K562 (cell line): ENCODE data around the gene ZNRD2. TPM values are rescaled to one million over a fixed set of nuclear protein-coding genes. Genes with fewer than 3 reads are reported as not detected.

Source experiments
- ATAC-seq: fragments of 200-7000 bp; cut with Tn5 transposase; 3 replicates; pipeline ENCODE4 v1.9.1; 2020; ENCODE audit warnings: moderate library complexity
- BruUV-seq: library from RNA; stranded (reverse); fragments of 400-500 nt; replicated peaks from 2 replicates; lab custom pipeline; 2021; lab: Mats Ljungman, UMichigan
- CTCF ChIA-PET: fragments of 300-600 bp; formaldehyde crosslinking; extraction: SDS; loops from one replicate; lab custom pipeline; 2021; ENCODE audit warnings: low intra/inter-chr PET ratio; lab: Yijun Ruan, JAX
- POLR2A ChIA-PET: fragments of 300-600, 350-650 bp; sonication (Branson Sonifier 250); formaldehyde crosslinking; extraction: SDS; loops from one replicate; lab custom pipeline; 2021; ENCODE audit warnings: antibody characterized with exemption, inconsistent platforms; lab: Yijun Ruan, JAX
- DNase-seq, 4 experiments: peaks; one replicate each; pipeline versions ENCODE4 v3.0.0 to v3.0.0-alpha.2; 2011 to 2018; ENCODE audit warnings: low spot score in 3 of 4, mixed read lengths in 3 of 4; ENCODE audit errors: extremely low read depth in 1 of 4
- FAIRE-seq: peaks from 2 replicates; lab custom pipeline; 2011; peaks lifted over from hg19 to GRCh38; lab: Jason Lieb, UNC
- H2AFZ ChIP-seq: 2 replicates; pipeline ENCODE4 v1.6.0; 2011; ENCODE audit warnings: low read depth, low read length, control low read depth, inconsistent platforms
- H3K27ac ChIP-seq: fragments of 200-600 bp; 3 replicates; pipeline ENCODE4 v1.8.0; 2011; ENCODE audit warnings: low read depth, mild to moderate bottlenecking, control low read depth, inconsistent platforms, low read length, moderate library complexity, mixed read lengths; ENCODE audit errors: extremely low read depth
- H3K27me3 ChIP-seq, 2 experiments: fragments of 300-600 bp in 1 of 2; 2 replicates in 1 of 2; 3 replicates in 1 of 2; pipeline versions ENCODE4 v1.6.0 to v1.8.0; 2011; ENCODE audit warnings: inconsistent platforms in 2 of 2, low read length in 2 of 2, mild to moderate bottlenecking in 1 of 2, mixed read lengths in 1 of 2, moderate library complexity in 1 of 2; ENCODE audit not compliant: control insufficient read depth in 2 of 2, insufficient read depth in 2 of 2
- H3K36me3 ChIP-seq: fragments of 300-600 bp; 3 replicates; pipeline ENCODE4 v1.8.0; 2011; ENCODE audit warnings: mild to moderate bottlenecking, low read length, inconsistent platforms; ENCODE audit not compliant: control insufficient read depth, insufficient read depth
- H3K4me1 ChIP-seq, 2 experiments: fragments of 200-600 bp in 1 of 2; replicated peaks in 1 of 2; 2 replicates in 1 of 2; 3 replicates in 1 of 2; pipeline versions ENCODE4 v1.5.1 to v1.8.0; 2011; ENCODE audit warnings: inconsistent platforms in 2 of 2, low read length in 2 of 2, mild to moderate bottlenecking in 1 of 2, mixed read lengths in 1 of 2, moderate library complexity in 1 of 2; ENCODE audit not compliant: control insufficient read depth in 2 of 2, insufficient read depth in 2 of 2
- H3K4me2 ChIP-seq: 2 replicates; pipeline ENCODE4 v1.6.1; 2011; ENCODE audit warnings: low read length, control low read depth, inconsistent platforms, mixed read lengths; ENCODE audit not compliant: insufficient read depth
- H3K4me3 ChIP-seq: fragments of 200-600 bp; sonication (generic), shearing (Covaris generic); 2 replicates; pipeline ENCODE4 v1.5.1; 2016; ENCODE audit warnings: control low read depth, inconsistent platforms
- H3K79me2 ChIP-seq: fragments of 200-600 bp; 3 replicates; pipeline ENCODE4 v1.8.0; 2011; ENCODE audit warnings: low read length, inconsistent platforms; ENCODE audit not compliant: control insufficient read depth, insufficient read depth
- H3K9ac ChIP-seq, 2 experiments: 2 replicates each; pipeline versions ENCODE4 v1.6.0 to v1.6.1; 2011; ENCODE audit warnings: low read depth in 2 of 2, low read length in 2 of 2, control low read depth in 1 of 2, inconsistent platforms in 1 of 2, mild to moderate bottlenecking in 1 of 2, mixed read lengths in 1 of 2; ENCODE audit not compliant: insufficient read depth in 1 of 2
- H3K9me1 ChIP-seq: one replicate; pipeline ENCODE4 v1.6.0; 2011; ENCODE audit warnings: inconsistent platforms, mild to moderate bottlenecking, low read length, moderate library complexity; ENCODE audit not compliant: control insufficient read depth, insufficient read depth
- H3K9me3 ChIP-seq: replicated peaks from 2 replicates; pipeline ENCODE4 v1.5.1; 2011; ENCODE audit warnings: low read depth, low read length, inconsistent platforms; ENCODE audit not compliant: control insufficient read depth, insufficient read depth
- H4K20me1 ChIP-seq: replicated peaks from 2 replicates; pipeline ENCODE4 v1.6.1; 2011; ENCODE audit warnings: low read length, inconsistent platforms, mixed read lengths; ENCODE audit not compliant: control insufficient read depth, insufficient read depth
- CBX8 ChIP-seq: fragments of 200-600 bp; sonication (generic); IDR thresholded peaks from 2 replicates; pipeline ENCODE4 v1.6.1; 2012; ENCODE audit warnings: borderline replicate concordance, mixed run types, low read depth, mild to moderate bottlenecking, moderate library complexity, mixed read lengths, low read length, control low read depth, inconsistent platforms; ENCODE audit not compliant: poor library complexity, severe bottlenecking; ENCODE audit errors: extremely low read depth
- EGR1 ChIP-seq: fragments of 450-650 bp; conservative IDR thresholded peaks from 2 replicates; pipeline ENCODE4 v1.6.1; 2017; ENCODE audit warnings: mild to moderate bottlenecking
- HDAC3 ChIP-seq: fragments of 450-650 bp; IDR thresholded peaks from 2 replicates; pipeline ENCODE4 v1.6.1; 2018; ENCODE audit warnings: borderline replicate concordance, mild to moderate bottlenecking, moderate library complexity; ENCODE audit not compliant: partially characterized antibody
- HDAC8 ChIP-seq: fragments of 450-650 bp; IDR thresholded peaks from 2 replicates; pipeline ENCODE4 v1.6.1; 2016; ENCODE audit warnings: mild to moderate bottlenecking, missing genetic modification characterization, moderate library complexity, missing compliant biosample characterization
- PML ChIP-seq: IDR thresholded peaks from 2 replicates; pipeline ENCODE4 v1.6.1; 2012; ENCODE audit warnings: low read length, inconsistent platforms
- POLR2AphosphoS2 ChIP-seq: IDR thresholded peaks from 2 replicates; pipeline ENCODE4 v1.6.1; 2012; ENCODE audit warnings: low read length, improper control_type of control experiment
- SMAD1 ChIP-seq: fragments of 150-350 bp; IDR thresholded peaks from 2 replicates; pipeline ENCODE4 v1.6.1; 2014; ENCODE audit warnings: low read length, low read depth; ENCODE audit not compliant: partially characterized antibody
- SMAD2 ChIP-seq: fragments of 150-350 bp; IDR thresholded peaks from 2 replicates; pipeline ENCODE4 v1.6.1; 2014; ENCODE audit warnings: low read depth, mild to moderate bottlenecking, low read length
- TRIM24 ChIP-seq, 2 experiments: fragments of 450-650 bp; IDR thresholded peaks; 2 replicates each; pipeline ENCODE4 v1.6.1; 2016
- YY1 ChIP-seq, 3 experiments: IDR thresholded peaks; 2 replicates each; pipeline ENCODE4 v1.6.1; 2011; ENCODE audit warnings: low read length in 2 of 3, mild to moderate bottlenecking in 2 of 3, moderate library complexity in 2 of 3, borderline replicate concordance in 1 of 3, control low read depth in 1 of 3, low read depth in 1 of 3; ENCODE audit not compliant: insufficient read depth in 3 of 3, insufficient replicate concordance in 2 of 3, control insufficient read depth in 1 of 3, insufficient read length in 1 of 3; ENCODE audit errors: extremely low read depth in 1 of 3
- ZBTB7A ChIP-seq: IDR thresholded peaks from 2 replicates; pipeline ENCODE4 v1.6.1; 2011; ENCODE audit warnings: low read depth, mild to moderate bottlenecking, low read length, moderate library complexity, borderline replicate concordance; ENCODE audit not compliant: control insufficient read depth
- WGBS: fragments of 100-300 bp; shearing (Covaris generic); methylation state at CpG from one replicate; pipeline ENCODE4 v1.1.6; 2016; ENCODE audit warnings: low coverage, mixed read lengths; ENCODE audit not compliant: insufficient coverage; ENCODE audit errors: missing lambda C conversion rate; 5-methylcytosine and 5-hydroxymethylcytosine counted together
- in situ Hi-C: fragments of 300-500 bp; cut with MboI; formaldehyde crosslinking; loops from 4 replicates; pipeline ENCODE4 v1.15.0; 2018; ENCODE audit warnings: inconsistent platforms, mixed read lengths
- intact Hi-C: fragments of 100-400 bp; cut with micrococcal nuclease; formaldehyde crosslinking; loops from 2 replicates; pipeline ENCODE4 v1.14.2; 2022
- polyA plus RNA-seq, 8 experiments: library from polyadenylated mRNA; depleted of rRNA in 4 of 8; stranded (reverse) in 5 of 8; unstranded in 3 of 8; fragments of >200 nt; fragmentation: Nextera tagmentation in 2 of 8; fragmentation: Illumina TruSeq in 1 of 8; extraction: Ambion mirVana in 2 of 8; extraction: Trizol in 1 of 8; gene quantifications; 2 replicates each; pipeline versions ENCODE4 v1.2.1 to v1.2.3, GENCODE V29; 2011 to 2014; ENCODE audit warnings: inconsistent platforms in 1 of 8, missing spikeins in 1 of 8
- total RNA-seq, 7 experiments: library from RNA; depleted of rRNA in 6 of 7; stranded (reverse); fragments of >200 nt in 6 of 7; fragmentation: Illumina TruSeq in 2 of 7; extraction: Trizol in 2 of 7; gene quantifications; 2 replicates each; pipeline versions ENCODE4 v1.2.1 to v1.2.3, GENCODE V29; 2011 to 2021; ENCODE audit warnings: low replicate concordance in 1 of 7
- TF ChIP-seq, protein P1 (sequence below): fragments of 250-450 bp; sonication (Bioruptor Pico); IDR thresholded peaks from 2 replicates; pipeline ENCODE4 v1.8.0; 2021; ENCODE audit warnings: moderate library complexity, mild to moderate bottlenecking, inconsistent platforms
- TF ChIP-seq, protein P2 (sequence below): fragments of 450-650 bp; formaldehyde crosslinking; IDR thresholded peaks from 2 replicates; pipeline ENCODE4 v1.4.0; 2022; ENCODE audit warnings: missing genetic modification characterization
- TF ChIP-seq, protein P3 (sequence below): sonication (generic); formaldehyde crosslinking; IDR thresholded peaks from 2 replicates; pipeline ENCODE4 v1.8.1; 2023; ENCODE audit warnings: mild to moderate bottlenecking, missing genetic modification reagents

The ZNRD2 gene
- total and polyA plus RNA-seq, 9 of the 15 experiments (the other 6 are each of a cell fraction or from before 2014, with no cell fraction given), result 13.4 to 129 (median 60.4) TPM

DNA sequence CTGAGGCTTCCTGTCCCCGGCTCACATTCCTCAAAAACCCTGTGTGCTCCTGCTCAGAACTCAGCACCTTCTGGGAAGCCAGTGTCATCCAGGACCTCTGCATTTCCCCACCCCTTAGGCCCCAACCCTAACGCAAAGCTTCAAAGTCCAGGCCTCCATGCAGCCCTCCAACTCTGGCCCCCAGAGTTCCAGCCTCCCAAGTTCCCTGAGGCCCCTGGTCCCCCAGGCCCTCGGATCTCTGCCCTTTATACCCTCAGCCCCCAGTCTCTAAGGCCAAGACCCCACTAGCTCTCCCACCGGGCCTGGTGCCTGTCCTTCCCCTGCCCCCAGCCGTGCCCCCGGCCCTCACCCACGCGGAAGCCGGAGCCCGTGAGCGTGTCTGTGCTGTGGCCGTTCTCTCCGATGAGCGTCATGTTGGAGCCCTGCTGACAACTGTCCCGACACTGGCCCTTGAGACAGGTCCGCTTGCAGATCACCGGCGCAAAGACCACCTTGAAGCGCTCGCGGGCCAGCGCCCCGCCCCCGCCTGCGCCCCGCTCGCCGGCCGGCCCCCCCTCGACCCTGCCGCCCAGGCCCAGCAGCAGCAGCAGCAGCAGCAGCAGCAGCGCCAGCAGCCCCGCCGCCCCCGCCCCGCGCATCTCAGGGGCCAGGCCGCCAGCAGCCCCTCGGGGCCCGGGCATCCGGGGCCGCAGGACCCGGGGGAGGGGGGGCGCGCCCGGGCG, 12.8 kb upstream of the ZNRD2 start:
- Histone ChIP-seq H2AFZ (peak overlapping the region; percentile 56), H3K9me3 (no peaks in the 10 kb centered on the region), H3K4me2 (no peak overlapping the region; the same call in 1 of the 2 replicates), H4K20me1 (no peaks in the 10 kb centered on the region), H3K27me3 (no peaks in the 10 kb centered on the region), H3K4me1 (peaks cover 62 to 84% of the 10 kb centered on the region in 2 experiments), H3K36me3 (no peaks in the 10 kb centered on the region), H3K79me2 (no peaks in the 10 kb centered on the region), H3K9ac (peak overlapping the region in 1 of 2 experiments; percentile 88; a peak in 1 of 4 replicates), H3K9me1 (no peaks in the 10 kb centered on the region), H3K27ac (peak overlapping the region; percentile 68; the same call in 2 of the 3 replicates), H3K4me3 (peak overlapping the region; percentile 41)
- BruUV-seq, result no TSS peak
- ChIA-PET POLR2A (interaction anchor here (0.6 to 1.7 kb wide), 6 partner anchors 27 to 296 kb away, joined by 3 to 9 read pairs (median 4); partner anchors contain the start of genes MALAT1 and POLA2), CTCF (no interaction called here)
- DNase-seq (peak in 2 of 4 experiments; percentile 63 to 65), ATAC-seq (no peak), FAIRE-seq (no peak)
- in situ Hi-C loops, result no loop called here
- WGBS, result 47% methylated on average over 14 of the region's 47 CpGs
- intact Hi-C loops, result no loop called here
- TF ChIP-seq, protein P1, sequence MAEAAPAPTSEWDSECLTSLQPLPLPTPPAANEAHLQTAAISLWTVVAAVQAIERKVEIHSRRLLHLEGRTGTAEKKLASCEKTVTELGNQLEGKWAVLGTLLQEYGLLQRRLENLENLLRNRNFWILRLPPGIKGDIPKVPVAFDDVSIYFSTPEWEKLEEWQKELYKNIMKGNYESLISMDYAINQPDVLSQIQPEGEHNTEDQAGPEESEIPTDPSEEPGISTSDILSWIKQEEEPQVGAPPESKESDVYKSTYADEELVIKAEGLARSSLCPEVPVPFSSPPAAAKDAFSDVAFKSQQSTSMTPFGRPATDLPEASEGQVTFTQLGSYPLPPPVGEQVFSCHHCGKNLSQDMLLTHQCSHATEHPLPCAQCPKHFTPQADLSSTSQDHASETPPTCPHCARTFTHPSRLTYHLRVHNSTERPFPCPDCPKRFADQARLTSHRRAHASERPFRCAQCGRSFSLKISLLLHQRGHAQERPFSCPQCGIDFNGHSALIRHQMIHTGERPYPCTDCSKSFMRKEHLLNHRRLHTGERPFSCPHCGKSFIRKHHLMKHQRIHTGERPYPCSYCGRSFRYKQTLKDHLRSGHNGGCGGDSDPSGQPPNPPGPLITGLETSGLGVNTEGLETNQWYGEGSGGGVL (CRISPR knock-in tag), result no peak
- TF ChIP-seq HDAC8 (tag) (no peak), SMAD1 (no peak), TRIM24 (IDR thresholded peaks at IDR 0.05) (no peak), SMAD2 (no peak), CBX8 (no peak), EGR1 (peak; percentile 42; the same call in 1 of the 2 replicates), YY1 (IDR thresholded peaks at IDR 0.05; ENCODE audit: borderline replicate concordance in 1 of 3, control insufficient read depth in 1 of 3, extremely low read depth in 1 of 3, insufficient read depth in 3 of 3, insufficient read length in 1 of 3, insufficient replicate concordance in 2 of 3, low read depth in 1 of 3, low read length in 2 of 3) (peak in 1 of 3 experiments; percentile 1), ZBTB7A (peak; percentile 44; the same call in 1 of the 2 replicates), PML (no peak), POLR2AphosphoS2 (no peak), HDAC3 (no peak)
- TF ChIP-seq, protein P2, sequence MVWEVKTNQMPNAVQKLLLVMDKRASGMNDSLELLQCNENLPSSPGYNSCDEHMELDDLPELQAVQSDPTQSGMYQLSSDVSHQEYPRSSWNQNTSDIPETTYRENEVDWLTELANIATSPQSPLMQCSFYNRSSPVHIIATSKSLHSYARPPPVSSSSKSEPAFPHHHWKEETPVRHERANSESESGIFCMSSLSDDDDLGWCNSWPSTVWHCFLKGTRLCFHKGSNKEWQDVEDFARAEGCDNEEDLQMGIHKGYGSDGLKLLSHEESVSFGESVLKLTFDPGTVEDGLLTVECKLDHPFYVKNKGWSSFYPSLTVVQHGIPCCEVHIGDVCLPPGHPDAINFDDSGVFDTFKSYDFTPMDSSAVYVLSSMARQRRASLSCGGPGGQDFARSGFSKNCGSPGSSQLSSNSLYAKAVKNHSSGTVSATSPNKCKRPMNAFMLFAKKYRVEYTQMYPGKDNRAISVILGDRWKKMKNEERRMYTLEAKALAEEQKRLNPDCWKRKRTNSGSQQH (CRISPR knock-in tag), result no peak
- TF ChIP-seq, protein P3, sequence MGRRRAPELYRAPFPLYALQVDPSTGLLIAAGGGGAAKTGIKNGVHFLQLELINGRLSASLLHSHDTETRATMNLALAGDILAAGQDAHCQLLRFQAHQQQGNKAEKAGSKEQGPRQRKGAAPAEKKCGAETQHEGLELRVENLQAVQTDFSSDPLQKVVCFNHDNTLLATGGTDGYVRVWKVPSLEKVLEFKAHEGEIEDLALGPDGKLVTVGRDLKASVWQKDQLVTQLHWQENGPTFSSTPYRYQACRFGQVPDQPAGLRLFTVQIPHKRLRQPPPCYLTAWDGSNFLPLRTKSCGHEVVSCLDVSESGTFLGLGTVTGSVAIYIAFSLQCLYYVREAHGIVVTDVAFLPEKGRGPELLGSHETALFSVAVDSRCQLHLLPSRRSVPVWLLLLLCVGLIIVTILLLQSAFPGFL (CRISPR knock-in tag), result no peak
